SK-N-SH (cell line): ENCODE results near the gene NBL1. TPM values are rescaled to one million over a fixed set of nuclear protein-coding genes. Genes with fewer than 3 reads are reported as not detected.

ENCODE experiments used
- CTCF ChIA-PET: fragments of 300-600, 350-600 bp; formaldehyde crosslinking; extraction: SDS; loops from one replicate; lab custom pipeline; 2021; lab: Yijun Ruan, JAX
- POLR2A ChIA-PET: fragments of 350-600 bp; sonication (Branson Sonifier 250); formaldehyde crosslinking; extraction: SDS; loops from one replicate; lab custom pipeline; 2020; ENCODE audit warnings: antibody characterized with exemption, inconsistent platforms; lab: Yijun Ruan, JAX
- DNase-seq: peaks from one replicate; pipeline ENCODE4 v3.0.0; 2012
- H2AFZ ChIP-seq: fragments of 200-600 bp; sonication (generic); 2 replicates; pipeline ENCODE4 v1.8.1; 2016; ENCODE audit warnings: antibody characterized with exemption, mild to moderate bottlenecking, low read depth
- H3F3A ChIP-seq: fragments of 200-600 bp; sonication (generic); replicated peaks from 2 replicates; pipeline ENCODE3; 2016; ENCODE audit warnings: antibody characterized with exemption, mild to moderate bottlenecking; ENCODE audit not compliant: insufficient read depth
- H3K27ac ChIP-seq, 2 experiments: fragments of 200-500 bp in 1 of 2; fragments of 200-600 bp in 1 of 2; sonication (Bioruptor generic) in 1 of 2; sonication (generic), shearing (Covaris generic) in 1 of 2; 2 replicates each; pipeline versions ENCODE4 v1.5.1 to v1.6.1; 2014 to 2016; ENCODE audit warnings: low read depth in 2 of 2, inconsistent platforms in 1 of 2, low read length in 1 of 2, mild to moderate bottlenecking in 1 of 2, mixed read lengths in 1 of 2
- H3K27me3 ChIP-seq: fragments of 200-600 bp; sonication (generic), shearing (Covaris generic); 2 replicates; pipeline ENCODE4 v1.6.1; 2016; ENCODE audit warnings: mixed run types; ENCODE audit not compliant: insufficient read depth
- H3K36me3 ChIP-seq, 2 experiments: fragments of 200-500 bp in 1 of 2; fragments of 200-600 bp in 1 of 2; sonication (Bioruptor generic) in 1 of 2; sonication (generic) in 1 of 2; replicated peaks in 1 of 2; 2 replicates each; pipeline versions ENCODE3 to v1.5.1; 2014 to 2016; ENCODE audit warnings: low read length in 1 of 2, mild to moderate bottlenecking in 1 of 2; ENCODE audit not compliant: insufficient read depth in 2 of 2, control insufficient read depth in 1 of 2
- H3K4me1 ChIP-seq, 2 experiments: fragments of 200-500 bp in 1 of 2; fragments of 200-600 bp in 1 of 2; sonication (Bioruptor generic) in 1 of 2; sonication (generic), shearing (Covaris generic) in 1 of 2; 2 replicates each; pipeline versions ENCODE4 v1.5.1 to v1.6.1; 2014 to 2016; ENCODE audit warnings: low read depth in 1 of 2, low read length in 1 of 2, mixed run types in 1 of 2; ENCODE audit not compliant: insufficient read depth in 2 of 2, control insufficient read depth in 1 of 2
- H3K4me2 ChIP-seq: fragments of 200-600 bp; sonication (generic), shearing (Covaris generic); 2 replicates; pipeline ENCODE4 v1.6.1; 2017; ENCODE audit warnings: mixed run types
- H3K4me3 ChIP-seq, 2 experiments: fragments of 200-500 bp in 1 of 2; fragments of 200-600 bp in 1 of 2; sonication (Bioruptor generic) in 1 of 2; sonication (generic), shearing (Covaris generic) in 1 of 2; 2 replicates each; pipeline versions ENCODE4 v1.5.1 to v1.8.1; 2014 to 2016; ENCODE audit warnings: low read depth in 2 of 2, inconsistent platforms in 1 of 2, low read length in 1 of 2, mild to moderate bottlenecking in 1 of 2, mixed read lengths in 1 of 2, moderate library complexity in 1 of 2
- H3K79me2 ChIP-seq: fragments of 200-600 bp; sonication (generic); 2 replicates; pipeline ENCODE4 v1.8.1; 2017; ENCODE audit warnings: mild to moderate bottlenecking; ENCODE audit not compliant: insufficient read depth
- H3K9ac ChIP-seq: fragments of 200-600 bp; sonication (generic); 2 replicates; pipeline ENCODE4 v1.6.1; 2017; ENCODE audit warnings: mixed run types
- H3K9me2 ChIP-seq: fragments of 200-600 bp; sonication (generic); 2 replicates; pipeline ENCODE4 v1.6.1; 2017; ENCODE audit warnings: mixed run types
- H3K9me3 ChIP-seq: fragments of 200-600 bp; sonication (generic); 2 replicates; pipeline ENCODE4 v1.6.1; 2017; ENCODE audit warnings: mixed run types, mild to moderate bottlenecking, moderate library complexity
- H4K20me1 ChIP-seq: fragments of 200-600 bp; sonication (generic); 2 replicates; pipeline ENCODE4 v1.6.1; 2017; ENCODE audit warnings: mild to moderate bottlenecking, mixed run types; ENCODE audit not compliant: insufficient read depth
- CHD2 ChIP-seq: fragments of 150-350 bp; IDR thresholded peaks from 2 replicates; pipeline ENCODE4 v1.6.1; 2018; ENCODE audit warnings: low read length; ENCODE audit not compliant: partially characterized antibody
- EZH2phosphoT487 ChIP-seq: fragments of 200-600 bp; sonication (generic); IDR thresholded peaks from 2 replicates; pipeline ENCODE4 v1.6.1; 2017; ENCODE audit warnings: low read depth, mixed run types, mild to moderate bottlenecking, antibody characterized with exemption, moderate library complexity, borderline replicate concordance
- FOXM1 ChIP-seq: IDR thresholded peaks from 2 replicates; pipeline ENCODE4 v1.4.0; 2012; ENCODE audit warnings: low read depth, mild to moderate bottlenecking
- GABPA ChIP-seq: IDR thresholded peaks from 2 replicates; pipeline ENCODE4 v1.4.0; 2012; ENCODE audit warnings: low read depth, mild to moderate bottlenecking
- GATA2 ChIP-seq: sonication (generic); formaldehyde crosslinking; IDR thresholded peaks from 2 replicates; pipeline ENCODE4 v1.5.0; 2020; ENCODE audit warnings: mild to moderate bottlenecking, missing genetic modification reagents
- NFIC ChIP-seq: IDR thresholded peaks from 2 replicates; pipeline ENCODE4 v1.4.0; 2012; ENCODE audit warnings: borderline replicate concordance
- NRF1 ChIP-seq: IDR thresholded peaks from 2 replicates; pipeline ENCODE4 v1.6.1; 2012; ENCODE audit warnings: low read depth, mild to moderate bottlenecking, low read length
- PBX3 ChIP-seq: IDR thresholded peaks from 2 replicates; pipeline ENCODE4; 2012
- REST ChIP-seq: IDR thresholded peaks from 2 replicates; pipeline ENCODE4 v1.6.1; 2012; ENCODE audit warnings: mild to moderate bottlenecking, low read depth, low read length, moderate library complexity
- RXRA ChIP-seq: IDR thresholded peaks from 2 replicates; pipeline ENCODE4 v1.4.0; 2012; ENCODE audit warnings: low read depth, mild to moderate bottlenecking, borderline replicate concordance
- SMC3 ChIP-seq: IDR thresholded peaks from 2 replicates; pipeline ENCODE4 v1.6.1; 2012; ENCODE audit warnings: low read depth, low read length, improper control_type of control experiment
- TAF1 ChIP-seq: IDR thresholded peaks from 2 replicates; pipeline ENCODE4 v1.6.1; 2012; ENCODE audit warnings: low read depth, mild to moderate bottlenecking, low read length, moderate library complexity, borderline replicate concordance
- ZBTB33 ChIP-seq: IDR thresholded peaks from 2 replicates; pipeline ENCODE4 v1.4.0; 2012; ENCODE audit warnings: low read depth, borderline replicate concordance
- WGBS: methylation state at CpG from one replicate; pipeline ENCODE4 v1.1.6; 2017; ENCODE audit warnings: low lambda C conversion rate; 5-methylcytosine and 5-hydroxymethylcytosine counted together
- polyA plus RNA-seq, 3 experiments: library from polyadenylated mRNA; depleted of rRNA; stranded (reverse); fragments of >200 nt; gene quantifications; 2 replicates each; pipeline ENCODE4 v1.2.3, GENCODE V29; 2012

NBL1 gene
- polyA plus RNA-seq, 1 of the 3 experiments (the other 2 are of a cell fraction) = 36.1 TPM

- 87% methylated on average over 7 of the region's 7 CpGs for WGBS
- Histone ChIP-seq H3K27me3 (no peaks in the 10 kb centered on the region), H3K4me3 (no peak overlapping the region), H3K4me1 (no peaks in the 10 kb centered on the region), H2AFZ (no peak overlapping the region), H3K9ac (no peak overlapping the region), H3K4me2 (no peak overlapping the region), H3K27ac (no peak overlapping the region), H4K20me1 (no peaks in the 10 kb centered on the region), H3K79me2 (no peaks in the 10 kb centered on the region), H3K9me3 (no peaks in the 10 kb centered on the region), H3K36me3 (no peaks in the 10 kb centered on the region), H3K9me2 (no peaks in the 10 kb centered on the region), H3F3A (no peaks in the 10 kb centered on the region)
- POLR2A ChIA-PET = no interaction called here
- CTCF ChIA-PET = interaction anchor here (1.1 to 3.1 kb wide), 5 partner anchors 9 to 42 kb away, joined by 3 to 23 read pairs (median 6); no protein-coding TSS in a partner anchor
- TF ChIP-seq PBX3 (no peak), ZBTB33 (no peak), TAF1 (no peak), CHD2 (no peak), GABPA (no peak), SMC3 (no peak), NFIC (no peak), RXRA (no peak), GATA2 (CRISPR knock-in tag) (no peak), NRF1 (no peak), REST (no peak), EZH2phosphoT487 (no peak), FOXM1 (no peak)
- no peak for DNase-seq
These were observed 51.7 kb downstream of the NBL1 start for GRCh38 chr1:19695772-19696171.
